ENCODE measurements around the gene MEF2A. TPM values are rescaled to one million over a fixed set of nuclear protein-coding genes. Genes with fewer than 3 reads are reported as not detected.

MEF2A gene
- total RNA-seq, 1 donor from 2014 or later = 88.3 TPM

DNA sequence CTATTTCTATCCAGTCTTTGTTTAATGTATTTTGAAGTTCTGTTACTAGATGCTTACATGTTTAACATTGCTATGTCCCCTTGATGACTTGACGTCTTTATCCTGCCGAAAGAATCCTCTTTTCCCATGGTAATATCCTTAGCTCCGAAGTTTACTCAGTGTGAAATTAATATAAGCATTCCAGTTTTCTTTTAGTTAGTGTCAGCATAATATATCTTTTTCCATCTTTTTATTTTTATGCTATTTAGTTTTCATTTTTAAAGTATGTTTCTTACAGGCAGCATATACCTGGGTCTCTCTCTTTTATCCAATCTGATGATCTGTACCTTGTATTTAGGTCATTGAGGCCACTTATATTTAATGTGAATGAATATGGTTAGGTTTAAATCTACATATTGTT is 39.1 kb upstream of the MEF2A start:
- DNase-seq (no peak), ATAC-seq (ENCODE audit: low read depth) (no peak)
- Mint-ChIP-seq H3K27me3 (no peaks in the 10 kb centered on the region), H3K4me1 (peaks cover 32% of the 10 kb centered on the region), H3K4me3 (no peak overlapping the region), H3K36me3 (ENCODE audit: low read depth) (peaks cover 3% of the 10 kb centered on the region), H3K9me3 (peaks cover 8% of the 10 kb centered on the region), H3K27ac (no peak overlapping the region)
- ChIA-PET CTCF (no interaction called here), POLR2A (no interaction called here)
- TF ChIP-seq, protein P1, sequence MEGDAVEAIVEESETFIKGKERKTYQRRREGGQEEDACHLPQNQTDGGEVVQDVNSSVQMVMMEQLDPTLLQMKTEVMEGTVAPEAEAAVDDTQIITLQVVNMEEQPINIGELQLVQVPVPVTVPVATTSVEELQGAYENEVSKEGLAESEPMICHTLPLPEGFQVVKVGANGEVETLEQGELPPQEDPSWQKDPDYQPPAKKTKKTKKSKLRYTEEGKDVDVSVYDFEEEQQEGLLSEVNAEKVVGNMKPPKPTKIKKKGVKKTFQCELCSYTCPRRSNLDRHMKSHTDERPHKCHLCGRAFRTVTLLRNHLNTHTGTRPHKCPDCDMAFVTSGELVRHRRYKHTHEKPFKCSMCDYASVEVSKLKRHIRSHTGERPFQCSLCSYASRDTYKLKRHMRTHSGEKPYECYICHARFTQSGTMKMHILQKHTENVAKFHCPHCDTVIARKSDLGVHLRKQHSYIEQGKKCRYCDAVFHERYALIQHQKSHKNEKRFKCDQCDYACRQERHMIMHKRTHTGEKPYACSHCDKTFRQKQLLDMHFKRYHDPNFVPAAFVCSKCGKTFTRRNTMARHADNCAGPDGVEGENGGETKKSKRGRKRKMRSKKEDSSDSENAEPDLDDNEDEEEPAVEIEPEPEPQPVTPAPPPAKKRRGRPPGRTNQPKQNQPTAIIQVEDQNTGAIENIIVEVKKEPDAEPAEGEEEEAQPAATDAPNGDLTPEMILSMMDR (IDR thresholded peaks at IDR 0.05) = no peak
- intact Hi-C loops (cut with micrococcal nuclease) = loop anchor here (2.0 kb wide), 1 partner anchor 14 kb away; no protein-coding TSS in a partner anchor

DNA sequence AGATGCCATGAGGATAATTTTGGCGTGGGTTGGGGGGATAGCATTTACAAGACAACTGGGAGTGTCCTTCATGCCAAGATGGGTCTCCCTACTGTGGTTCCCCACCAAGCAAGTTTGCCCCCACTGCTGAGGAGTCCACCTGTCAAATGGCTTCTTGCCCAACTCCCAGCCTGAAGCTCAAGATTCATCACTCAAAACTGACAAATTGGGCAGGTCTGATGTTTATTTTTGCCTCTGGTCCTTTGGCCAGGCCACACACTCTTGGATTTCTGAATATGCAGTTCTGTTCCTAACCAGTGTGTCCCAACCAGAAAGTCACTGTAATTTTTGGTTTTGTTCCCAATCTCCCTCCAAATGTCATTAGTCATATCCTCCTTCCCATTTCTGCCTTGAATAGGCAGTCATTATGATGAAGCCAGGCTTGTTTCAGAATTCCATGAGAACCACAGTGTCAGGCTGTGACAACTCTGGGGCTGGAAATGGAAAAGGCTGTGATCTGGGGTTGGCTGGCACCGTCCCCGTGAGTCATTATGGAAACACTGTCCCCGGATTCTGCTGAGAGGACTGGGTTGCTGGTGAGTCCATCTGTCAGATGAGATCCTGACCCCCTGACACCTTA is 29.3 kb upstream of the MEF2A start:
- Mint-ChIP-seq H3K4me1 (peaks cover 5% of the 10 kb centered on the region), H3K4me3 (no peak overlapping the region), H3K36me3 (ENCODE audit: low read depth) (no peaks in the 10 kb centered on the region), H3K27ac (no peak overlapping the region), H3K9me3 (peaks cover 4% of the 10 kb centered on the region), H3K27me3 (no peaks in the 10 kb centered on the region)
- intact Hi-C loops (cut with micrococcal nuclease) = no loop called here
- CTCF ChIA-PET = no interaction called here
- ATAC-seq (ENCODE audit: low read depth) = no peak
- DNase-seq = no peak
- POLR2A ChIA-PET = interaction anchor here (0.8 to 1.4 kb wide), 2 partner anchors 12 to 29 kb away, joined by 3 to 4 read pairs; partner anchors contain the start of gene MEF2A
- TF ChIP-seq, protein P1 (IDR thresholded peaks at IDR 0.05) = no peak

- peaks cover 5% of the 10 kb centered on the region for H3K4me1 Mint-ChIP-seq
- H3K4me3 Mint-ChIP-seq = no peak overlapping the region
- H3K9me3 Mint-ChIP-seq = peaks cover 2% of the 10 kb centered on the region
- H3K27ac Mint-ChIP-seq = no peak overlapping the region
- H3K27me3 Mint-ChIP-seq = no peaks in the 10 kb centered on the region
- TF ChIP-seq, protein P1 (IDR thresholded peaks at IDR 0.05) = no peak
- no peak for DNase-seq
- POLR2A ChIA-PET = interaction anchor here (1.4 kb wide), 1 partner anchor 28 kb away, joined by 4 read pairs; the partner anchor contains the start of gene MEF2A
- intact Hi-C loops (cut with micrococcal nuclease) = no loop called here
- no peak for ATAC-seq (ENCODE audit: low read depth)
- no peaks in the 10 kb centered on the region for H3K36me3 Mint-ChIP-seq (ENCODE audit: low read depth)
- CTCF ChIA-PET = no interaction called here
Observed at GRCh38 chr15:99537344-99537743, 28.4 kb upstream of the MEF2A start.

GRCh38 chr15:99538261-99538660 is 27.5 kb upstream of the MEF2A start:
- Mint-ChIP-seq H3K4me1 (peaks cover 5% of the 10 kb centered on the region), H3K36me3 (ENCODE audit: low read depth) (no peaks in the 10 kb centered on the region), H3K27me3 (no peaks in the 10 kb centered on the region), H3K27ac (no peak overlapping the region), H3K9me3 (no peaks in the 10 kb centered on the region), H3K4me3 (no peak overlapping the region)
- CTCF ChIA-PET = no interaction called here
- TF ChIP-seq, protein P1 (IDR thresholded peaks at IDR 0.05) = no peak
- POLR2A ChIA-PET = interaction anchor here (0.6 kb wide), 1 partner anchor 248 kb away, joined by 3 read pairs; no protein-coding TSS in a partner anchor
- ATAC-seq (ENCODE audit: low read depth) (no peak), DNase-seq (no peak)
- intact Hi-C loops (cut with micrococcal nuclease) = no loop called here

- no peak for DNase-seq
- H3K27me3 Mint-ChIP-seq = no peaks in the 10 kb centered on the region
- no peaks in the 10 kb centered on the region for H3K4me1 Mint-ChIP-seq
- no peak overlapping the region for H3K4me3 Mint-ChIP-seq
- TF ChIP-seq, protein P1 (IDR thresholded peaks at IDR 0.05) = no peak
- POLR2A ChIA-PET = no interaction called here
- H3K36me3 Mint-ChIP-seq (ENCODE audit: low read depth) = no peaks in the 10 kb centered on the region
- H3K27ac Mint-ChIP-seq = no peak overlapping the region
- CTCF ChIA-PET = no interaction called here
- no peak for ATAC-seq (ENCODE audit: low read depth)
- no peaks in the 10 kb centered on the region for H3K9me3 Mint-ChIP-seq
- intact Hi-C loops (cut with micrococcal nuclease) = loop anchor here (2.0 kb wide), 1 partner anchor 28 kb away; no protein-coding TSS in a partner anchor
Observed at GRCh38 chr15:99542828-99543227, 23.0 kb upstream of the MEF2A start.

Data from activated B cell treated with CpG ODN at 0.5 μM for 24 hours (primary cell).